WTC11 (cell line): ENCODE results near the gene LYST.

Source experiments
- AFF4 ChIP-seq: sonication (generic); formaldehyde crosslinking; IDR thresholded peaks from 2 replicates; pipeline ENCODE4 v1.8.1; 2023; ENCODE audit warnings: mild to moderate bottlenecking, missing genetic modification reagents, borderline replicate concordance
- CREM ChIP-seq: sonication (generic); formaldehyde crosslinking; IDR thresholded peaks from 2 replicates; pipeline ENCODE4 v1.8.1; 2022; ENCODE audit warnings: mild to moderate bottlenecking, missing genetic modification reagents, moderate library complexity
- CTCF ChIP-seq: fragments of 200-600 bp; IDR thresholded peaks from 2 replicates; pipeline ENCODE4 v1.8.0; 2022; ENCODE audit warnings: antibody characterized with exemption
- E2F4 ChIP-seq: sonication (generic); formaldehyde crosslinking; IDR thresholded peaks from 2 replicates; pipeline ENCODE4 v1.8.1; 2022; ENCODE audit warnings: low read depth, mild to moderate bottlenecking, moderate library complexity, missing genetic modification reagents, borderline replicate concordance
- ESRRA ChIP-seq: sonication (generic); formaldehyde crosslinking; IDR thresholded peaks from 2 replicates; pipeline ENCODE4 v1.8.1; 2022; ENCODE audit warnings: mild to moderate bottlenecking, missing genetic modification reagents, borderline replicate concordance
- NFYB ChIP-seq: sonication (generic); formaldehyde crosslinking; conservative IDR thresholded peaks from 2 replicates; pipeline ENCODE4 v1.8.0; 2022; ENCODE audit warnings: low read depth, missing genetic modification reagents
- NR2C2 ChIP-seq: sonication (generic); formaldehyde crosslinking; IDR thresholded peaks from 2 replicates; pipeline ENCODE4 v1.8.0; 2022; ENCODE audit warnings: mild to moderate bottlenecking, missing genetic modification reagents
- SMAD3 ChIP-seq: sonication (generic); formaldehyde crosslinking; IDR thresholded peaks from 2 replicates; pipeline ENCODE4 v1.8.0; 2022; ENCODE audit warnings: missing genetic modification reagents, mild to moderate bottlenecking, borderline replicate concordance
- SP1 ChIP-seq: sonication (generic); formaldehyde crosslinking; conservative IDR thresholded peaks from 2 replicates; pipeline ENCODE4 v1.8.1; 2022; ENCODE audit warnings: missing genetic modification reagents
- TEAD1 ChIP-seq: sonication (generic); formaldehyde crosslinking; IDR thresholded peaks from 2 replicates; pipeline ENCODE4 v1.8.0; 2022; ENCODE audit warnings: mild to moderate bottlenecking, missing genetic modification reagents
- TF ChIP-seq, protein P1 (sequence below): sonication (generic); formaldehyde crosslinking; IDR thresholded peaks from 2 replicates; pipeline ENCODE4 v1.8.1; 2023; ENCODE audit warnings: mild to moderate bottlenecking, missing genetic modification reagents, moderate library complexity
- TF ChIP-seq, protein P2 (sequence below): sonication (generic); formaldehyde crosslinking; IDR thresholded peaks from 2 replicates; pipeline ENCODE4 v1.8.1; 2022; ENCODE audit warnings: missing genetic modification reagents, borderline replicate concordance

- TF ChIP-seq CTCF (no peak), TEAD1 (CRISPR knock-in tag) (no peak), ESRRA (CRISPR knock-in tag) (no peak), E2F4 (CRISPR knock-in tag) (no peak), CREM (CRISPR knock-in tag) (no peak), NR2C2 (CRISPR knock-in tag) (no peak), NFYB (CRISPR knock-in tag) (no peak), AFF4 (CRISPR knock-in tag) (no peak), SMAD3 (CRISPR knock-in tag) (no peak), SP1 (no peak)
- TF ChIP-seq, protein P1, sequence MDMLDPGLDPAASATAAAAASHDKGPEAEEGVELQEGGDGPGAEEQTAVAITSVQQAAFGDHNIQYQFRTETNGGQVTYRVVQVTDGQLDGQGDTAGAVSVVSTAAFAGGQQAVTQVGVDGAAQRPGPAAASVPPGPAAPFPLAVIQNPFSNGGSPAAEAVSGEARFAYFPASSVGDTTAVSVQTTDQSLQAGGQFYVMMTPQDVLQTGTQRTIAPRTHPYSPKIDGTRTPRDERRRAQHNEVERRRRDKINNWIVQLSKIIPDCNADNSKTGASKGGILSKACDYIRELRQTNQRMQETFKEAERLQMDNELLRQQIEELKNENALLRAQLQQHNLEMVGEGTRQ (CRISPR knock-in tag), result no peak
- TF ChIP-seq, protein P2, sequence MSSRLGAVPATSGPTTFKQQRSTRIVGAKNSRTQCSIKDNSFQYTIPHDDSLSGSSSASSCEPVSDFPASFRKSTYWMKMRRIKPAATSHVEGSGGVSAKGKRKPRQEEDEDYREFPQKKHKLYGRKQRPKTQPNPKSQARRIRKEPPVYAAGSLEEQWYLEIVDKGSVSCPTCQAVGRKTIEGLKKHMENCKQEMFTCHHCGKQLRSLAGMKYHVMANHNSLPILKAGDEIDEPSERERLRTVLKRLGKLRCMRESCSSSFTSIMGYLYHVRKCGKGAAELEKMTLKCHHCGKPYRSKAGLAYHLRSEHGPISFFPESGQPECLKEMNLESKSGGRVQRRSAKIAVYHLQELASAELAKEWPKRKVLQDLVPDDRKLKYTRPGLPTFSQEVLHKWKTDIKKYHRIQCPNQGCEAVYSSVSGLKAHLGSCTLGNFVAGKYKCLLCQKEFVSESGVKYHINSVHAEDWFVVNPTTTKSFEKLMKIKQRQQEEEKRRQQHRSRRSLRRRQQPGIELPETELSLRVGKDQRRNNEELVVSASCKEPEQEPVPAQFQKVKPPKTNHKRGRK (CRISPR knock-in tag), result no peak
Observed at GRCh38 chr1:235885655-235886262, 19.1 kb upstream of the LYST start.
